H1 (cell line): ENCODE measurements around the gene MAP4K4. TPM values are rescaled to one million over a fixed set of nuclear protein-coding genes. Genes with fewer than 3 reads are reported as not detected.

Experiments
- CTCF ChIA-PET: fragments of 300-600 bp; sonication (Branson Sonifier 250); formaldehyde crosslinking; loops from one replicate; lab custom pipeline; 2021; ENCODE audit not compliant: partially characterized antibody; lab: Charles Lee
- POLR2A ChIA-PET: fragments of 300-600 bp; sonication (Branson Sonifier 250); formaldehyde crosslinking; loops from one replicate; lab custom pipeline; 2021; ENCODE audit warnings: inconsistent platforms; ENCODE audit not compliant: partially characterized antibody; lab: Charles Lee
- DNase-seq, 2 experiments: peaks; one replicate each; pipeline versions ENCODE4 v3.0.0 to v3.0.0-alpha.2; 2010 to 2022; ENCODE audit warnings: low spot score in 2 of 2, low read depth in 1 of 2, mixed read lengths in 1 of 2
- FAIRE-seq: peaks from 2 replicates; lab custom pipeline; 2011; peaks lifted over from hg19 to GRCh38; lab: Jason Lieb, UNC
- H2AFZ ChIP-seq: 2 replicates; pipeline ENCODE4 v1.8.1; 2012; ENCODE audit warnings: low read length, inconsistent platforms
- H2AK5ac ChIP-seq: 2 replicates; pipeline ENCODE4 v1.6.1; 2013; ENCODE audit warnings: low read depth, low read length
- H2BK120ac ChIP-seq: replicated peaks from 2 replicates; pipeline ENCODE3; 2013; ENCODE audit warnings: low read depth, low read length, inconsistent platforms
- H2BK12ac ChIP-seq: 2 replicates; pipeline ENCODE4 v1.6.1; 2013; ENCODE audit warnings: low read depth, low read length
- H2BK15ac ChIP-seq: 2 replicates; pipeline ENCODE4 v1.6.1; 2013; ENCODE audit warnings: low read length
- H2BK20ac ChIP-seq: 2 replicates; pipeline ENCODE4 v1.6.1; 2013; ENCODE audit warnings: low read length
- H2BK5ac ChIP-seq: 2 replicates; pipeline ENCODE4 v1.6.1; 2013; ENCODE audit warnings: low read depth, low read length
- H3K14ac ChIP-seq: 2 replicates; pipeline ENCODE4 v1.6.1; 2013; ENCODE audit warnings: inconsistent platforms; ENCODE audit not compliant: insufficient read length
- H3K18ac ChIP-seq: 2 replicates; pipeline ENCODE4 v1.6.1; 2013; ENCODE audit warnings: low read length; ENCODE audit errors: extremely low read depth
- H3K23ac ChIP-seq: 2 replicates; pipeline ENCODE4 v1.6.1; 2013; ENCODE audit warnings: inconsistent platforms; ENCODE audit not compliant: insufficient read length
- H3K23me2 ChIP-seq: 2 replicates; pipeline ENCODE4 v1.6.1; 2013; ENCODE audit warnings: low read depth, low read length
- H3K27ac ChIP-seq: 2 replicates; pipeline ENCODE4 v1.6.1; 2011; ENCODE audit warnings: low read depth, low read length, inconsistent platforms
- H3K27me3 ChIP-seq, 4 experiments: replicated peaks in 1 of 4; 1 replicate in 1 of 4; 2 replicates in 3 of 4; pipeline versions ENCODE4 v1.6.1 to v1.8.1; 2011 to 2013; ENCODE audit warnings: low read length in 3 of 4, mild to moderate bottlenecking in 3 of 4, inconsistent platforms in 2 of 4, mixed read lengths in 2 of 4, moderate library complexity in 1 of 4; ENCODE audit not compliant: control insufficient read depth in 3 of 4, insufficient read depth in 3 of 4; ENCODE audit errors: extremely low read depth in 1 of 4
- H3K36me3 ChIP-seq, 4 experiments: 2 replicates each; pipeline versions ENCODE4 v1.6.1 to v1.8.1; 2011 to 2013; ENCODE audit warnings: mild to moderate bottlenecking in 4 of 4, low read length in 3 of 4, moderate library complexity in 2 of 4, control low read depth in 1 of 4, inconsistent platforms in 1 of 4; ENCODE audit not compliant: insufficient read depth in 4 of 4, control insufficient read depth in 2 of 4
- H3K4ac ChIP-seq: replicated peaks from 2 replicates; pipeline ENCODE3; 2013; ENCODE audit warnings: low read length, low read depth, mixed read lengths, inconsistent platforms; ENCODE audit not compliant: insufficient read length
- H3K4me1 ChIP-seq, 4 experiments: replicated peaks in 1 of 4; 1 replicate in 1 of 4; 2 replicates in 3 of 4; pipeline versions ENCODE4 v1.6.1 to v1.8.1; 2011 to 2013; ENCODE audit warnings: low read length in 3 of 4, inconsistent platforms in 2 of 4, mixed read lengths in 1 of 4; ENCODE audit not compliant: insufficient read depth in 4 of 4, control insufficient read depth in 3 of 4
- H3K4me2 ChIP-seq, 2 experiments: 2 replicates each; pipeline versions ENCODE4 v1.6.1 to v1.8.1; 2011 to 2013; ENCODE audit warnings: low read depth in 2 of 2, low read length in 2 of 2, control low read depth in 1 of 2, inconsistent platforms in 1 of 2, mild to moderate bottlenecking in 1 of 2; ENCODE audit not compliant: insufficient read depth in 1 of 2
- H3K4me3 ChIP-seq, 4 experiments: fragments of 200-600, 300-600 bp in 1 of 4; sonication (generic), shearing (Covaris generic), sonication (Bioruptor Twin) in 1 of 4; 2 replicates each; pipeline versions ENCODE4 v1.5.1 to v1.8.1; 2011 to 2016; ENCODE audit warnings: low read length in 4 of 4, low read depth in 3 of 4, control low read depth in 2 of 4, inconsistent platforms in 2 of 4, mild to moderate bottlenecking in 2 of 4, mixed read lengths in 1 of 4, moderate library complexity in 1 of 4; ENCODE audit not compliant: insufficient read depth in 2 of 4; ENCODE audit errors: extremely low read depth in 1 of 4
- H3K56ac ChIP-seq: replicated peaks from 2 replicates; pipeline ENCODE3; 2013; ENCODE audit warnings: low read depth, mild to moderate bottlenecking, mixed read lengths, low read length, inconsistent platforms; ENCODE audit not compliant: insufficient read length
- H3K79me1 ChIP-seq: 2 replicates; pipeline ENCODE4 v1.6.1; 2013; ENCODE audit warnings: low read depth, low read length, control low read depth
- H3K79me2 ChIP-seq, 2 experiments: 2 replicates each; pipeline versions ENCODE4 v1.6.1 to v1.8.1; 2012 to 2013; ENCODE audit warnings: low read length in 2 of 2, mild to moderate bottlenecking in 2 of 2, inconsistent platforms in 1 of 2; ENCODE audit not compliant: insufficient read depth in 2 of 2, control insufficient read depth in 1 of 2
- H3K9ac ChIP-seq, 4 experiments: replicated peaks in 1 of 4; 1 replicate in 1 of 4; 2 replicates in 3 of 4; pipeline versions ENCODE4 v1.6.1 to v1.8.1; 2011 to 2013; ENCODE audit warnings: low read depth in 3 of 4, low read length in 3 of 4, control low read depth in 2 of 4, mild to moderate bottlenecking in 2 of 4, moderate library complexity in 2 of 4, inconsistent platforms in 1 of 4; ENCODE audit errors: extremely low read depth in 1 of 4
- H3K9me3 ChIP-seq, 2 experiments: 2 replicates each; pipeline versions ENCODE4 v1.6.1 to v1.8.1; 2012 to 2013; ENCODE audit warnings: mild to moderate bottlenecking in 2 of 2, moderate library complexity in 2 of 2, control low read depth in 1 of 2, inconsistent platforms in 1 of 2, low read depth in 1 of 2, low read length in 1 of 2, mixed read lengths in 1 of 2; ENCODE audit not compliant: insufficient read depth in 2 of 2
- H4K20me1 ChIP-seq, 2 experiments: replicated peaks in 1 of 2; 2 replicates each; pipeline versions ENCODE3 to v1.8.1; 2011 to 2013; ENCODE audit warnings: inconsistent platforms in 2 of 2, low read length in 2 of 2, mild to moderate bottlenecking in 1 of 2; ENCODE audit not compliant: insufficient read depth in 2 of 2, control insufficient read depth in 1 of 2
- H4K5ac ChIP-seq: 2 replicates; pipeline ENCODE4 v1.6.1; 2013; ENCODE audit warnings: low read length, low read depth, mixed read lengths, inconsistent platforms; ENCODE audit not compliant: insufficient read length
- H4K8ac ChIP-seq: 2 replicates; pipeline ENCODE4 v1.8.0; 2013; ENCODE audit warnings: mild to moderate bottlenecking, moderate library complexity, low read length, inconsistent platforms; ENCODE audit not compliant: insufficient read depth; ENCODE audit errors: extremely low read depth
- H4K91ac ChIP-seq: replicated peaks from 2 replicates; pipeline ENCODE3; 2013; ENCODE audit warnings: low read length, mixed read lengths, inconsistent platforms; ENCODE audit not compliant: insufficient read length
- ASH2L ChIP-seq: fragments of 200-600, 300-600 bp; sonication (generic); IDR thresholded peaks from one replicate; pipeline ENCODE4 v1.7.1; 2017; ENCODE audit warnings: low read length
- CBX5 ChIP-seq: fragments of 300-800, 300-1000 bp; sonication (generic); IDR thresholded peaks from 2 replicates; pipeline ENCODE4 v1.7.1; 2016; ENCODE audit warnings: antibody characterized with exemption, low read length, low read depth
- CBX8 ChIP-seq: fragments of 300-800, 300-1000 bp; sonication (generic); IDR thresholded peaks from 2 replicates; pipeline ENCODE4 v1.7.1; 2016; ENCODE audit warnings: low read depth, low read length, borderline replicate concordance
- CTBP2 ChIP-seq: IDR thresholded peaks from 2 replicates; pipeline ENCODE4 v1.7.0; 2011; ENCODE audit warnings: borderline replicate concordance, mild to moderate bottlenecking, moderate library complexity, mixed read lengths, low read length; ENCODE audit not compliant: insufficient read depth, insufficient read length
- E2F6 ChIP-seq: IDR thresholded peaks from 2 replicates; pipeline ENCODE4 v1.6.1; 2012; ENCODE audit warnings: inconsistent platforms
- NANOG ChIP-seq: IDR thresholded peaks from 2 replicates; pipeline ENCODE4 v1.6.1; 2011; ENCODE audit warnings: low read length, low read depth, mild to moderate bottlenecking, inconsistent platforms; ENCODE audit not compliant: insufficient read depth, poor library complexity, severe bottlenecking
- POLR2A ChIP-seq, 2 experiments: IDR thresholded peaks; 1 replicate in 1 of 2; 2 replicates in 1 of 2; pipeline ENCODE4 v1.6.1; 2011; ENCODE audit warnings: low read depth in 2 of 2, low read length in 2 of 2, mild to moderate bottlenecking in 2 of 2; ENCODE audit errors: control extremely low read depth in 1 of 2
- RAD21 ChIP-seq, 2 experiments: IDR thresholded peaks in 1 of 2; conservative IDR thresholded peaks in 1 of 2; 2 replicates each; pipeline ENCODE4 v1.6.1; 2011; ENCODE audit warnings: low read depth in 2 of 2, low read length in 2 of 2, improper control_type of control experiment in 1 of 2, inconsistent platforms in 1 of 2, mild to moderate bottlenecking in 1 of 2, moderate library complexity in 1 of 2
- SIX5 ChIP-seq: IDR thresholded peaks from 2 replicates; pipeline ENCODE4 v1.6.1; 2011; ENCODE audit warnings: mild to moderate bottlenecking, low read depth, low read length
- WGBS, 2 experiments: shearing (Covaris generic) in 1 of 2; methylation state at CpG; one replicate each; pipeline versions ENCODE4 v1.1.6 to v1.1.7; 2013 to 2015; ENCODE audit warnings: low lambda C conversion rate in 2 of 2, mixed read lengths in 2 of 2, inconsistent platforms in 1 of 2, low coverage in 1 of 2, missing lambda C conversion rate in 1 of 2; ENCODE audit not compliant: insufficient replicate concordance in 2 of 2, insufficient coverage in 1 of 2, insufficient read length in 1 of 2; ENCODE audit errors: extremely low coverage in 1 of 2, missing lambda C conversion rate in 1 of 2; 5-methylcytosine and 5-hydroxymethylcytosine counted together
- polyA plus RNA-seq, 7 experiments: library from polyadenylated mRNA; depleted of rRNA in 3 of 7; stranded (reverse) in 5 of 7; unstranded in 2 of 7; fragments of >200 nt in 5 of 7; fragments of 200-250 nt in 2 of 7; gene quantifications; 1 replicate in 5 of 7; 2 replicates in 1 of 7; 4 replicates in 1 of 7; pipeline versions ENCODE4 v1.2.1 to v1.2.3, GENCODE V29; 2011 to 2013; ENCODE audit warnings: missing spikeins in 2 of 7, mixed read lengths in 2 of 7
- total RNA-seq: library from RNA; stranded (reverse); fragmentation: NEBNext Ultra II Directional; extraction: Animal tissue kit (Norgen Biotek cat#: 25700); gene quantifications from 2 replicates; pipeline ENCODE4 v1.2.1, GENCODE V29; 2021
- TF ChIP-seq, protein P1 (sequence below): IDR thresholded peaks from 2 replicates; pipeline ENCODE4 v1.6.1; 2012; ENCODE audit warnings: low read length, inconsistent platforms

The MAP4K4 gene
- total and polyA plus RNA-seq, 2 of the 8 experiments (the other 6 are each of a cell fraction or from before 2014, with no cell fraction given), result 53.2 to 138 TPM

GRCh38 chr2:101704046-101704466 is 6.5 kb downstream of the MAP4K4 start:
- Histone ChIP-seq H3K4me1 (peaks cover 0 to 17% (median 5%) of the 10 kb centered on the region in 4 experiments; a peak in 4 of 7 replicates), H3K14ac (no peak overlapping the region), H2BK5ac (0 out of 2 replicates have a peak overlapping the region, but pooled peaks have one; percentile 69), H3K9me3 (no peaks in the 10 kb centered on the region), H2BK12ac (no peak overlapping the region), H4K5ac (peak overlapping the region; percentile 71), H3K56ac (no peak overlapping the region), H3K18ac (0 out of 2 replicates have a peak overlapping the region, but pooled peaks have one; percentile 63), H2AFZ (no peak overlapping the region), H3K23ac (no peak overlapping the region), H3K27me3 (no peaks in the 10 kb centered on the region), H4K8ac (no peak overlapping the region), H4K91ac (no peak overlapping the region), H3K79me1 (peaks cover 13% of the 10 kb centered on the region), H3K79me2 (peaks cover 38 to 98% of the 10 kb centered on the region in 2 experiments), H2BK15ac (no peak overlapping the region), H2BK120ac (no peak overlapping the region), H3K4me2 (no peak overlapping the region), H3K23me2 (peaks cover 5% of the 10 kb centered on the region; the same call in 1 of the 2 replicates), H4K20me1 (peaks cover 3 to 16% of the 10 kb centered on the region in 2 experiments), H3K4ac (no peak overlapping the region), H2AK5ac (no peak overlapping the region), H3K27ac (0 out of 2 replicates have a peak overlapping the region, but pooled peaks have one; percentile 21), H3K4me3 (no peak overlapping the region), H3K9ac (no peak overlapping the region), H2BK20ac (no peak overlapping the region), H3K36me3 (peaks cover 0 to 3% (median 2%) of the 10 kb centered on the region in 4 experiments; a peak in 2 of 8 replicates)
- ChIA-PET CTCF (interaction anchor here (1.0 kb wide), 1 partner anchor 22 kb away, joined by 3 read pairs; no protein-coding TSS in a partner anchor), POLR2A (no interaction called here)
- FAIRE-seq (no peak), DNase-seq (no peak)
- 89% methylated on average over 1 of the region's 1 CpG; no CpG with 5 or more reads in 1 of the 2 experiments for WGBS, 2 experiments
- no peak for TF ChIP-seq CBX5
- no peak for TF ChIP-seq SIX5
- no peak for TF ChIP-seq CBX8
- TF ChIP-seq CTBP2, result no peak
- no peak for TF ChIP-seq E2F6
- TF ChIP-seq RAD21 (IDR thresholded peaks at IDR 0.05 in 1 of 2, conservative IDR thresholded peaks at IDR 0.05 in 1 of 2; ENCODE audit: low read depth in 2 of 2, low read length in 2 of 2), result no peak
- TF ChIP-seq, protein P1, sequence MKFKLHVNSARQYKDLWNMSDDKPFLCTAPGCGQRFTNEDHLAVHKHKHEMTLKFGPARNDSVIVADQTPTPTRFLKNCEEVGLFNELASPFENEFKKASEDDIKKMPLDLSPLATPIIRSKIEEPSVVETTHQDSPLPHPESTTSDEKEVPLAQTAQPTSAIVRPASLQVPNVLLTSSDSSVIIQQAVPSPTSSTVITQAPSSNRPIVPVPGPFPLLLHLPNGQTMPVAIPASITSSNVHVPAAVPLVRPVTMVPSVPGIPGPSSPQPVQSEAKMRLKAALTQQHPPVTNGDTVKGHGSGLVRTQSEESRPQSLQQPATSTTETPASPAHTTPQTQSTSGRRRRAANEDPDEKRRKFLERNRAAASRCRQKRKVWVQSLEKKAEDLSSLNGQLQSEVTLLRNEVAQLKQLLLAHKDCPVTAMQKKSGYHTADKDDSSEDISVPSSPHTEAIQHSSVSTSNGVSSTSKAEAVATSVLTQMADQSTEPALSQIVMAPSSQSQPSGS, result no peak
- no peak for TF ChIP-seq POLR2A (IDR thresholded peaks at IDR 0.05; ENCODE audit: control extremely low read depth in 1 of 2, low read depth in 2 of 2, low read length in 2 of 2)
- no peak for TF ChIP-seq ASH2L
- TF ChIP-seq NANOG, result no peak
